Fibroblast of villous mesenchyme (primary cell): Measurements from ENCODE around the gene B3GNT4. TPM values are rescaled to one million over a fixed set of nuclear protein-coding genes. Genes with fewer than 3 reads are reported as not detected.

Experiments used
- DNase-seq: peaks from one replicate; pipeline ENCODE4 v3.0.0-alpha.2; 2010; ENCODE audit warnings: low read depth
- H3K4me3 ChIP-seq: 2 replicates; pipeline ENCODE4 v1.5.1; 2011; ENCODE audit warnings: low read depth, mild to moderate bottlenecking, low read length
- total RNA-seq: library from RNA; depleted of rRNA; stranded (reverse); fragments of >200 nt; gene quantifications from 2 replicates; pipeline ENCODE4 v1.2.3, GENCODE V29; 2012
- TF ChIP-seq, protein P1 (sequence below): IDR thresholded peaks from 2 replicates; pipeline ENCODE4 v1.5.1; 2012; ENCODE audit warnings: low read depth, mild to moderate bottlenecking, low read length; ENCODE audit not compliant: insufficient read depth

B3GNT4 gene
- total RNA-seq, 1 donor = under 0.01 TPM

DNA sequence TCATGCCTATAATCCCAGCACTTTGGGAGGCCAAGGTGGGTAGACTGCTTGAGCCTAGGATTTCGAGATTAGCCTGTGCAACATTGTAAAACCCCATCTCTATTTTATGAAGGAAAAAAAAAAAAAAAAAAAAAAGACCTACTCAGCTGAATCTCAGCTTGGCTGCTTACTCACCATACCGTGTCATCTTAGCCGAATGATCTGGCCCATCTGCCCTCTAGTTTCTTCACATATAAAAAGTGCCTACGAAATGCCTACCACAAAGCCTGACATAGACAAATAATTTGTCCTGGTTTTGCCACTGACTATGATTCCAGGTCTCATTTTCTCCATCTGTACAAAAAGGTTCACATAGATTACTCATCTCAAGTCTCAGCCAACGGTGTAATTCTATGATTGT is 12.3 kb downstream of the B3GNT4 start:
- TF ChIP-seq, protein P1, sequence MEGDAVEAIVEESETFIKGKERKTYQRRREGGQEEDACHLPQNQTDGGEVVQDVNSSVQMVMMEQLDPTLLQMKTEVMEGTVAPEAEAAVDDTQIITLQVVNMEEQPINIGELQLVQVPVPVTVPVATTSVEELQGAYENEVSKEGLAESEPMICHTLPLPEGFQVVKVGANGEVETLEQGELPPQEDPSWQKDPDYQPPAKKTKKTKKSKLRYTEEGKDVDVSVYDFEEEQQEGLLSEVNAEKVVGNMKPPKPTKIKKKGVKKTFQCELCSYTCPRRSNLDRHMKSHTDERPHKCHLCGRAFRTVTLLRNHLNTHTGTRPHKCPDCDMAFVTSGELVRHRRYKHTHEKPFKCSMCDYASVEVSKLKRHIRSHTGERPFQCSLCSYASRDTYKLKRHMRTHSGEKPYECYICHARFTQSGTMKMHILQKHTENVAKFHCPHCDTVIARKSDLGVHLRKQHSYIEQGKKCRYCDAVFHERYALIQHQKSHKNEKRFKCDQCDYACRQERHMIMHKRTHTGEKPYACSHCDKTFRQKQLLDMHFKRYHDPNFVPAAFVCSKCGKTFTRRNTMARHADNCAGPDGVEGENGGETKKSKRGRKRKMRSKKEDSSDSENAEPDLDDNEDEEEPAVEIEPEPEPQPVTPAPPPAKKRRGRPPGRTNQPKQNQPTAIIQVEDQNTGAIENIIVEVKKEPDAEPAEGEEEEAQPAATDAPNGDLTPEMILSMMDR = no peak
- no peak for DNase-seq

DNA sequence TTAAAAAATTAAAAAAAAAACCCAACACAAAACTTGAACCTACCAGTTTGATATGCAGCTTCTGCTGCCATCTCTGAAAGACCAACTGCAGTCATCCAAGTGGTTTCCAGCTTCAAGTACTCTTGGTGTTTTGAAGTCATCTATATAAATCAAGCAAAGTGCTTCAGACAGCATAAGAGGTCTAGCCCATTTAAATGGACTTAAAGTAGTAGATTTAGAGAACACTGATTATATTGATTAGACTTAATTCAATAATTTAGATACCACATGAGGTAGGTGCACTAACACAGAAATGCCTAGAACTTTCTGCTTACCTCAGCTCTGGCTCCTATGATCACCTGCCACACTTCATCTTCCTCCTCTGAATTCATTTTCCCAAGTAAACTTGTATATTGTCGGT is 12.9 kb downstream of the B3GNT4 start:
- TF ChIP-seq, protein P1 = no peak
- no peak overlapping the region for H3K4me3 ChIP-seq
- no peak for DNase-seq

More for the DNA sequence above, 12.3 kb downstream of the B3GNT4 start:
- H3K4me3 ChIP-seq = no peak overlapping the region

DNA sequence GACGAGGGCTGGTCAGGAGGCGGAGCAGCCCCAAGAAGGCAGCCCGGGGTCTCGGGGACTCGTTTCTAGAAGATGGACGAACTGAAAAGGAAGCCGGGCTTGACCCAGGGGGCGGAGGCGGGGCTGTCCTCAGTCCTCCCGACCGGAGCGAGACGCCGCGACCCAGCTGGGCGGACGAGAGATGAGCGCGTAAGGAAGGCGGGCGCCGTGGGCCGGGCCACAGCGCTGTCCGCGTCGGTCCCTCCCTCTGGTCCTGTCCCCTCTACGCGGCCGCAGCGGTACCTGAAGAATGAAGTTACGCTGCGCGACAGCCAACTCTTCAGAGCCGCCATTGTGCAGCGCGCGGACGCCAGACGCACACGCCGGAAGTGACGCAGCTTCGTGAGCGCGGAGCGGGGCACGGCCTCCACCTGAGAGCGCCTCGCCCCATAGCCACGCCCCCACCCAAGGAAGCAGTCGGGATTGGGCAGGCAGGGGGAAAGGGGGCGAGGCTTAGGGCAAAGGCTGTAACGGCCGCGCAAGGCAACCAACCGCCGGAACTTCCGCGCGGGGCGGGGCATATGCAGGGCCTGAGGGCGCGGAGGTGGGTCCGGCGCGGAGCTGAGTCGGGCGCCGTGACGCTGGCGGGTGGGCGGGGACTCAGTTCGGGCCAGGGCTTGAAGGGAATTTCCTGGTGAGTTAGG is 22.3 kb downstream of the B3GNT4 start, which contains the start of gene DIABLO:
TSS of gene DIABLO (minus strand) at position 370 of the 683 bp plus-strand sequence. CDS start at position 332, 38 bp downstream.
- TF ChIP-seq, protein P1 = no peak
- peak; percentile 100 for DNase-seq
- H3K4me3 ChIP-seq = peak within 1 kb of the TSS; percentile 96

DNA sequence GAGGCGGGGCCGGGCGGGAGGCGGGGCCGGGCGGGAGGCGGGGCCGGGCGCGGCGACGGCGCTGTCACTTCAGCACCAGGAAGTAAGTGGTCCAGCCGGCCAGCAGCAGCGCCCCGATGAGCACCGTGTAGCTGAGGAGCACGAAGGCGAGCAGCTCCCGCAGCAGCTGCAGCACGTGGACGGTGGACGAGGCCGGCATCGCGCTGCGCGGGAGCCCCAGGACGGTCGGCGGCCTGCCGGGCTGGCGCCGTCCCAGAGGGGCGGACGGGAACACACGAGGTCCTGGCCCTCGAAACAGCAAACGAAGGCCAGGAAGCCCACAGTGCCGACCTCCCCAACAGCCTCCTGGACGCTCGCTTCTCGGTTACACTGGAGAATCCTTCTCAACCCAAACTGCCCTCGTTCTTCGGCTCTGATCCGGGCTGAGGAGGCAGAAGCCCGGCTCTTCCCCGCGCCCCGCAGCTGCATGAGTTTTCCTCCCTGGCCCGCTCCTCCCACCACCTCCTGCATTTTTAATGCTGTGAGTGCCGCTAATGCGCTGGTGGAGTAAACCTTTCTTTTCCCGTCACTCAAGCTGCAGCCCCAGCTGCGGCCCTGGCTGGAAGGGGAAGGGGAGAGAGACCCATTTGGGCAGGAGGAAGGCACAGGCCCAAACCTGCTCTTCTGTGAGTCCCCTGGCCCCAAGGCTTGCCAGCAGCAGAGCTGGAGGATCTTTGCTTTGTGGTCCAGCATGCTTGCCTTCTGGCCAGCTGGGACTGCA is 23.0 kb downstream of the B3GNT4 start:
- no peak for DNase-seq
- peak overlapping the region; percentile 32 for H3K4me3 ChIP-seq
- TF ChIP-seq, protein P1 = no peak

DNA sequence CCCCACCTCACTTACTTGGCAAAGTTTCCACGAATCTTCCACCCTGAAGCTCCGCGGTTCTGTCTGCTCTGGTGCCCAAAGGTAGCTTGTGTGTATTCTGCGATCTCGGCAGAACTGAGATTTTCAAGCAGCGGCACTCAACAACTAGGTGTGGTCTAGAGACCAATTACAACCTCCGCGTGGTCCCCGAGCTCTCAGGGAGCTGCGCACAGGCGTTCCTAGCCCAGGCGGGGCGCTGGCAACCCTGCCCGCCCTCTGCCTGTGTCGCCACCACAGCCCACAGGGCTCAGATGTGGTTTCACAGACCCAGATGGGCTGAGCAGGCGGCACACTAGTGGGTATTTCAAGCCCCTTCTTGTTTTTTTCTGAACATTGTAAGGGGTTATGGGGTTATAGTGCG is 23.8 kb downstream of the B3GNT4 start:
- TF ChIP-seq, protein P1 = no peak
- DNase-seq = no peak
- no peak overlapping the region for H3K4me3 ChIP-seq

DNA sequence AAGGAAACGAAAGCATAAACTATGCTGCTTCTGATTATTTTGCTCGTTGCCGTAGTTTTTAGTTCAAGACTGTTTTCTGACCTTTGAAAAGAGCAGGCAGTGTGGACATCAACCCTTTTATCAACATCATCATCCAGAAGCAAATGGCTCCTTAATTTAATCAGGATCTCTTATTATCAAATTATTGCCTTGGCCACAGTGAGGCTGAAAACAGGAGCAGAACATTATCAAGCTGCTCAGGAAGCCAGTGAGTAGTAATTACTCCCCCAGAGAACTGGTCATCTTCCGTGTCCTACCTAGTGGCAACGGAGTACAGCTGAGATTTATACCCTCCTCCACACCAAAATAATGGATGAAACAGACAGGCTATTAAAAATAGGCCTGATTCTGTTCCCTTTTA is 24.6 kb downstream of the B3GNT4 start:
- no peak for DNase-seq
- no peak overlapping the region for H3K4me3 ChIP-seq
- TF ChIP-seq, protein P1 = no peak

DNA sequence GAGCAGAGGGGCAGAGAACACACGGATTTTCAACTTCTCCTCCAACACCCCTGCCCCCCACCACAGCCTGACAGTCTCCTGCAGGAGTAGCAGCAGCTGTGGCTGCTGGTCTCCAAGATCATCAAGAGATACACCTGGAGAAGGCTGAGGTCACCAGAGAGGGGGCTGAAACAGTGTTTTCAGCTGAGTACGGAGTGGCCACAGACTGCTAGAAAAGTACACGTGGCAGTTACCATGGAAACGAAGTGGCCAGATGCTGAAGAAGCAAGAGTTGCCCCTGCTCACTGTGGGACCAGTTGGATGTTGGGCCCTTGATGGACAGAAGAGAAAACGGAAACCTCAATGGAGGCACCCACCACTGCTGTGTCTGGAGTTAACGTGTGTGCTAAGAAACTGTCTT is 27.3 kb downstream of the B3GNT4 start:
- TF ChIP-seq, protein P1 = no peak
- H3K4me3 ChIP-seq = no peak overlapping the region
- DNase-seq = no peak
